PC-9 (cell line): Measurements from ENCODE around the gene KRTAP4-7. TPM values are rescaled to one million over a fixed set of nuclear protein-coding genes. Genes with fewer than 3 reads are reported as not detected.

ENCODE experiments used
- BruUV-seq: library from RNA; stranded (reverse); fragments of 400-500 nt; replicated peaks from 2 replicates; lab custom pipeline; 2021; lab: Mats Ljungman, UMichigan
- CTCF ChIA-PET: fragments of 300-600 bp; sonication (Branson Sonifier 250); formaldehyde crosslinking; loops from one replicate; lab custom pipeline; 2022; ENCODE audit warnings: antibody characterized with exemption; lab: Charles Lee
- POLR2A ChIA-PET: fragments of 300-600 bp; sonication (Branson Sonifier 250); formaldehyde crosslinking; loops from one replicate; lab custom pipeline; 2022; ENCODE audit warnings: antibody characterized with exemption; ENCODE audit not compliant: unreplicated experiment; lab: Charles Lee
- DNase-seq, 2 experiments: peaks; one replicate each; pipeline versions ENCODE4 v3.0.0 to v3.0.0-alpha.2; 2015 to 2022; ENCODE audit warnings: mixed read lengths in 1 of 2
- H2AFZ ChIP-seq: fragments of 200-600 bp; sonication (generic); 2 replicates; pipeline ENCODE4 v1.8.1; 2017; ENCODE audit warnings: antibody characterized with exemption
- H3F3A ChIP-seq: fragments of 200-600 bp; sonication (generic); 2 replicates; pipeline ENCODE4 v1.8.1; 2017; ENCODE audit warnings: antibody characterized with exemption, mild to moderate bottlenecking, low read depth; ENCODE audit not compliant: insufficient read depth
- H3K27ac ChIP-seq: fragments of 200-600 bp; sonication (generic); 2 replicates; pipeline ENCODE4 v1.6.1; 2016; ENCODE audit warnings: mixed run types
- H3K27me3 ChIP-seq: fragments of 200-600 bp; sonication (generic); 2 replicates; pipeline ENCODE4 v1.6.1; 2016; ENCODE audit warnings: low read depth, mixed run types; ENCODE audit not compliant: insufficient read depth
- H3K36me3 ChIP-seq: fragments of 200-600 bp; sonication (generic); 2 replicates; pipeline ENCODE4 v1.6.1; 2016; ENCODE audit warnings: low read depth, mixed run types
- H3K4me1 ChIP-seq: fragments of 200-600 bp; sonication (generic); replicated peaks from 2 replicates; pipeline ENCODE4 v1.6.1; 2016; ENCODE audit warnings: mixed run types; ENCODE audit not compliant: insufficient read depth
- H3K4me2 ChIP-seq: fragments of 200-600 bp; sonication (generic); 2 replicates; pipeline ENCODE4 v1.6.1; 2017; ENCODE audit warnings: mixed run types
- H3K4me3 ChIP-seq: fragments of 200-600 bp; sonication (generic); 2 replicates; pipeline ENCODE4 v1.6.1; 2016; ENCODE audit warnings: mixed run types
- H3K79me2 ChIP-seq: fragments of 200-600 bp; sonication (generic); 2 replicates; pipeline ENCODE4 v1.6.1; 2017; ENCODE audit warnings: low read depth, mixed run types
- H3K9me2 ChIP-seq: fragments of 200-600 bp; sonication (generic); 2 replicates; pipeline ENCODE4 v1.8.1; 2017; ENCODE audit warnings: mild to moderate bottlenecking; ENCODE audit not compliant: insufficient read depth
- H3K9me3 ChIP-seq: fragments of 200-600 bp; sonication (generic); 2 replicates; pipeline ENCODE4 v1.8.1; 2016; ENCODE audit warnings: low read depth; ENCODE audit not compliant: insufficient read depth
- H4K20me1 ChIP-seq: fragments of 200-600 bp; sonication (generic); 2 replicates; pipeline ENCODE4 v1.8.1; 2017; ENCODE audit not compliant: insufficient read depth
- CTCF ChIP-seq: fragments of 200-600 bp; sonication (generic); conservative IDR thresholded peaks from 2 replicates; pipeline ENCODE4 v1.6.1; 2017; ENCODE audit warnings: mixed run types, antibody characterized with exemption, mild to moderate bottlenecking, moderate library complexity
- EZH2 ChIP-seq: fragments of 200-600 bp; sonication (generic); IDR thresholded peaks from 2 replicates; pipeline ENCODE4 v1.8.0; 2017; ENCODE audit warnings: antibody characterized with exemption, low read depth
- intact Hi-C: fragments of 100-400 bp; cut with micrococcal nuclease; formaldehyde crosslinking; loops from one replicate; pipeline ENCODE4 v1.10.0; 2022; ENCODE audit not compliant: unreplicated experiment
- total RNA-seq: library from RNA; stranded (reverse); gene quantifications from 2 replicates; pipeline ENCODE4 v1.2.3, GENCODE V29; 2021

The KRTAP4-7 gene
- total RNA-seq, 1 experiment from 2014 or later = not detected

GRCh38 chr17:41067281-41067680 lies 16.7 kb upstream of the KRTAP4-7 start:
- Histone ChIP-seq H4K20me1 (no peaks in the 10 kb centered on the region), H3F3A (peaks cover 5% of the 10 kb centered on the region; the same call in 1 of the 2 replicates), H3K79me2 (no peaks in the 10 kb centered on the region), H3K36me3 (no peaks in the 10 kb centered on the region), H3K4me2 (no peak overlapping the region), H3K9me3 (no peaks in the 10 kb centered on the region), H3K9me2 (no peaks in the 10 kb centered on the region), H3K27ac (no peak overlapping the region), H2AFZ (no peak overlapping the region), H3K4me1 (peaks cover 21% of the 10 kb centered on the region), H3K4me3 (no peak overlapping the region), H3K27me3 (no peaks in the 10 kb centered on the region)
- TF ChIP-seq CTCF = no peak
- no peak for TF ChIP-seq EZH2
- BruUV-seq = no TSS peak
- intact Hi-C loops = loop anchor here (10.0 kb wide), 1 partner anchor 478 kb away; no protein-coding TSS in a partner anchor
- DNase-seq = no peak
- POLR2A ChIA-PET = no interaction called here
- CTCF ChIA-PET = no interaction called here

- Histone ChIP-seq H2AFZ (no peak overlapping the region), H3K9me2 (no peaks in the 10 kb centered on the region), H3K4me3 (no peak overlapping the region), H3K27ac (no peak overlapping the region), H3K79me2 (no peaks in the 10 kb centered on the region), H3K9me3 (no peaks in the 10 kb centered on the region), H3K4me1 (peaks cover 18% of the 10 kb centered on the region), H3K27me3 (no peaks in the 10 kb centered on the region), H3F3A (peaks cover 5% of the 10 kb centered on the region; the same call in 1 of the 2 replicates), H4K20me1 (no peaks in the 10 kb centered on the region), H3K36me3 (no peaks in the 10 kb centered on the region), H3K4me2 (no peak overlapping the region)
- no TSS peak for BruUV-seq
- ChIA-PET POLR2A (no interaction called here), CTCF (no interaction called here)
- intact Hi-C loops = loop anchor here (10.0 kb wide), 1 partner anchor 476 kb away; no protein-coding TSS in a partner anchor
- DNase-seq = no peak
- no peak for TF ChIP-seq CTCF
- TF ChIP-seq EZH2 = no peak
These were observed 14.9 kb upstream of the KRTAP4-7 start for GRCh38 chr17:41069031-41069430.

- TF ChIP-seq CTCF (no peak), EZH2 (no peak)
- Histone ChIP-seq H3F3A (no peaks in the 10 kb centered on the region), H3K27me3 (no peaks in the 10 kb centered on the region), H2AFZ (no peak overlapping the region), H3K27ac (no peak overlapping the region), H3K36me3 (no peaks in the 10 kb centered on the region), H3K4me1 (peaks cover 2% of the 10 kb centered on the region; the same call in 1 of the 2 replicates), H3K9me3 (peaks cover 3% of the 10 kb centered on the region; the same call in 1 of the 2 replicates), H3K4me3 (no peak overlapping the region), H4K20me1 (no peaks in the 10 kb centered on the region), H3K79me2 (no peaks in the 10 kb centered on the region), H3K9me2 (no peaks in the 10 kb centered on the region), H3K4me2 (no peak overlapping the region)
- BruUV-seq = no TSS peak
- no peak for DNase-seq
- ChIA-PET POLR2A (interaction anchor here (0.7 kb wide), 1 partner anchor 23 kb away, joined by 3 read pairs; no protein-coding TSS in a partner anchor), CTCF (no interaction called here)
- intact Hi-C loops = no loop called here
These were observed 12.2 kb upstream of the KRTAP4-7 start for GRCh38 chr17:41071606-41072360.
